ENCODE data around the gene B3GNT7.

B3GNT7 gene

DNA sequence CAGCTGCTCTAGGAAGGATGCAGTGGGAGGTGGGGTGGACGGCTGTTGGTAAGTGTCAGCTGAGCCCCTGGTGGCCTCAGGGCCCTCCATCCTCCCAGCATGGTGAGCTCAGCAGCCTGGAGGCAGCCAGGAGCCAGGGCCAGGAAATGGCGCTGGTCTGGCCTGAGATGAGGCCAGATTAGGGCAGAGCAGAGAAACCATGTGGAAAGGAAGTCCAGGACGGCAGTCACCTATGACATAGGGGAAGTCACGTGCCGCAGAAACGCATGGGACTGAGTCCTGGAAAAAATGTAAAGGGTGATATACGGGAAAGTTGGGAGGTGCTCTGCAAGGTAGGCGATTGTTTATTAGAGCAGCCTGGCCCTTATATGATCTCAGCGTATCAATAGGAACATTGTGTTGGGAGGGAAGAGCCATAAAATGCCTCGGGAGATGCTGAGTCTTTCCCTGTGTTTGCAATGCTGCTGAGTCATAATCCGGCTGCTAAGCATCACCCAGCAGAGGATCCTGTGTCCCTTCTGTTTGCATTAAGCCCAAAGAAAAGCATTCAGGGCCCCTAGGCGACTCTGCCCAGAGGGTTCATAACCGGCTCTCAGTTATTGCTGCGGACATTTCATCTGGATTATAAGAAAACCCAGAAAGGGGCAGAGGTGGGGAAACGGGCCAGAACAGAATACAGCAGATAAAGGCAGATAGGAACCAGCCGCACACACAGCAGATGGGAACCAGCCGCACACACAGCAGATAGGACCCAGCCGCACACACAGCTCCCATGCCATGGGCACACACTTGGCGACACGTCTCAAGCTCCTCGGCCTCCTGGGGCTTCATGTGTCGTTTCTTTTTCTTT, 30.3 kb upstream of the B3GNT7 start:
- Histone ChIP-seq H3K36me3 (ENCODE audit: low read length) (no peaks in the 10 kb centered on the region), H3K27ac (ENCODE audit: low read depth, low read length) (no peak overlapping the region), H3K4me3 (ENCODE audit: insufficient read depth, low read length, poor library complexity, severe bottlenecking) (no peak overlapping the region), H4K20me1 (ENCODE audit: low read depth, low read length) (no peaks in the 10 kb centered on the region), H2AFZ (ENCODE audit: low read depth, low read length, severe bottlenecking) (no peak overlapping the region), H3K79me2 (ENCODE audit: insufficient read depth, low read length) (no peaks in the 10 kb centered on the region), H3K27me3 (ENCODE audit: low read length) (no peaks in the 10 kb centered on the region), H3K4me2 (ENCODE audit: low read depth, low read length, poor library complexity, severe bottlenecking) (no peak overlapping the region), H3F3A (ENCODE audit: insufficient read depth) (no peaks in the 10 kb centered on the region), H3K9ac (ENCODE audit: low read length) (no peak overlapping the region), H3K9me3 (ENCODE audit: insufficient read depth, low read length) (no peaks in the 10 kb centered on the region), H3K9me2 (replicated peaks; ENCODE audit: insufficient read depth, low read length) (no peaks in the 10 kb centered on the region)
- TF ChIP-seq CTCF (IDR thresholded peaks at IDR 0.05; ENCODE audit: insufficient read depth, low read length, poor library complexity, severe bottlenecking) (no peak), EZH2phosphoT487 (conservative IDR thresholded peaks at IDR 0.05; ENCODE audit: low read length) (no peak)

- Histone ChIP-seq H3K4me3 (ENCODE audit: insufficient read depth, low read length, poor library complexity, severe bottlenecking) (no peak overlapping the region), H3F3A (ENCODE audit: insufficient read depth) (no peaks in the 10 kb centered on the region), H3K9me2 (replicated peaks; ENCODE audit: insufficient read depth, low read length) (no peaks in the 10 kb centered on the region), H3K4me2 (ENCODE audit: low read depth, low read length, poor library complexity, severe bottlenecking) (no peak overlapping the region), H3K27me3 (ENCODE audit: low read length) (no peaks in the 10 kb centered on the region), H2AFZ (ENCODE audit: low read depth, low read length, severe bottlenecking) (no peak overlapping the region), H4K20me1 (ENCODE audit: low read depth, low read length) (no peaks in the 10 kb centered on the region), H3K79me2 (ENCODE audit: insufficient read depth, low read length) (no peaks in the 10 kb centered on the region), H3K9me3 (ENCODE audit: insufficient read depth, low read length) (no peaks in the 10 kb centered on the region), H3K27ac (ENCODE audit: low read depth, low read length) (no peak overlapping the region), H3K9ac (ENCODE audit: low read length) (no peak overlapping the region), H3K36me3 (ENCODE audit: low read length) (no peaks in the 10 kb centered on the region)
- TF ChIP-seq CTCF (IDR thresholded peaks at IDR 0.05; ENCODE audit: insufficient read depth, low read length, poor library complexity, severe bottlenecking) (no peak), EZH2phosphoT487 (conservative IDR thresholded peaks at IDR 0.05; ENCODE audit: low read length) (no peak)
Observed at GRCh38 chr2:231367178-231367577, 28.3 kb upstream of the B3GNT7 start.

DNA sequence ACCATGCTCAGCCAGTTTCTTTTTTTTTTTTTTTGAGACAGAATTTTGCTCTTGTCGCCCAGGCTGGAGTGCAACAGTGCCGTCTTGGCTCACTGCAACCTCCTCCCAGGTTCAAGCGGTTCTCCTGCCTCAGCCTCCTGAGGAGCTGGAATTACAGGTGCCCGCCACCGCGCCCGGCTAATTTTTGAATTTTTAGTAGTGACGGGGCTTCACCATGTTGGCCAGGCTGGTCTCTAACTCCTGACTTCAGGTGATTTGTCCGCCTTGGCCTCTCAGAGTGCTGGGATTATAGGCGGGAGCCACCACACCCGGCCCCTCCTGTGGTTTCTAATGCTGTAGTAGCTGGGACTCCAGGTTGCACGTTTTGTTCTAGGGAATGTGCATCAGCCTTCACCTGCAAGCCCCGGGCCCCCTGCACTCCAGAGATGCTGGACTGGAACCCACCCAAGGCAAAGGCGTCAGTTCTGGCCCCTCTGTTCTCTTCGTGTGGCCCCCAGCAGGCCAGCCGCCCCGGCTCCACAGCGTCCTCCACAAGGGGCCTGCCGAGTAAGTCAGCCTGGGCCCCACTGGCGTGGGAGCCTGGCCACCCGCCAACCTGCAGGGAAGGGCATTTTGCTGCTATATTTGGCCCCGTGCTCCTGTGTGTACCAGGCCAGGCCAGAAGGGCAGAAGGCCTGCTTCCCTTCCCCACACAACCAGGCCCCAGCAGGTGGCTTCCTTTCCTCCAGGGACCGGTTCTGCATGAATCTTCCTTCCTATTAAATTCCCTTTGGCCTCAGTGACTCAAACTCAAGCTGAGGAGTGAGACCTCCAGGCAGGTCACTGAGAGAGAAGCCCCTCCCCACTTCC, 25.7 kb upstream of the B3GNT7 start:
- Histone ChIP-seq H3K27me3 (ENCODE audit: low read length) (no peaks in the 10 kb centered on the region), H3K9ac (ENCODE audit: low read length) (no peak overlapping the region), H3K9me3 (ENCODE audit: insufficient read depth, low read length) (no peaks in the 10 kb centered on the region), H4K20me1 (ENCODE audit: low read depth, low read length) (no peaks in the 10 kb centered on the region), H3K79me2 (ENCODE audit: insufficient read depth, low read length) (no peaks in the 10 kb centered on the region), H3K4me2 (ENCODE audit: low read depth, low read length, poor library complexity, severe bottlenecking) (no peak overlapping the region), H3K36me3 (ENCODE audit: low read length) (no peaks in the 10 kb centered on the region), H3K4me3 (ENCODE audit: insufficient read depth, low read length, poor library complexity, severe bottlenecking) (no peak overlapping the region), H3F3A (ENCODE audit: insufficient read depth) (no peaks in the 10 kb centered on the region), H3K9me2 (replicated peaks; ENCODE audit: insufficient read depth, low read length) (no peaks in the 10 kb centered on the region), H2AFZ (ENCODE audit: low read depth, low read length, severe bottlenecking) (no peak overlapping the region), H3K27ac (ENCODE audit: low read depth, low read length) (no peak overlapping the region)
- TF ChIP-seq EZH2phosphoT487 (conservative IDR thresholded peaks at IDR 0.05; ENCODE audit: low read length) (no peak), CTCF (IDR thresholded peaks at IDR 0.05; ENCODE audit: insufficient read depth, low read length, poor library complexity, severe bottlenecking) (no peak)
